GM12892 (cell line): ENCODE data around the gene PRR12.

Source experiments
- POLR2A ChIP-seq: IDR thresholded peaks from 2 replicates; pipeline ENCODE4 v1.6.1; 2011; ENCODE audit warnings: low read depth, low read length, control low read depth
- POLR2AphosphoS5 ChIP-seq: IDR thresholded peaks from 2 replicates; pipeline ENCODE4 v1.6.1; 2011; ENCODE audit warnings: low read depth, low read length, control low read depth
- TAF1 ChIP-seq: IDR thresholded peaks from 2 replicates; pipeline ENCODE4 v1.6.1; 2011; ENCODE audit warnings: low read depth, mild to moderate bottlenecking, control low read depth, low read length, borderline replicate concordance

GRCh38 chr19:49614096-49614833, 23.3 kb downstream of the PRR12 start:
- TF ChIP-seq POLR2A (no peak), POLR2AphosphoS5 (no peak), TAF1 (no peak)
